Activated naive CD4-positive, alpha-beta T cell treated with Interleukin-2 at 50 U/mL for 16 hours (primary cell): ENCODE measurements around the gene TRPT1.
A peak's percentile ranks its signal among the peaks of the same experiment; 100 is the strongest.
"Not testable (repeated sequence)": the region's sequence is repeated elsewhere in the genome, so short reads cannot be mapped to it uniquely, and the experiment has no call there.

Experiments
- DNase-seq: peaks from one replicate; pipeline ENCODE4 v3.0.0-alpha.2; 2020

The TRPT1 gene

GRCh38 chr11:64258356-64258755, 32.4 kb upstream of the TRPT1 start:
- DNase-seq, result no peak

GRCh38 chr11:64256300-64256699, 30.3 kb upstream of the TRPT1 start:
- DNase-seq, result no peak

- no peak for DNase-seq
Measured at GRCh38 chr11:64255135-64256128, 29.4 kb upstream of the TRPT1 start.

GRCh38 chr11:64254326-64254725, 28.3 kb upstream of the TRPT1 start:
- no peak for DNase-seq

- DNase-seq, result no peak
Measured at GRCh38 chr11:64253481-64253880, 27.5 kb upstream of the TRPT1 start.

GRCh38 chr11:64253043-64253442, 27.1 kb upstream of the TRPT1 start:
- DNase-seq, result no peak

DNA sequence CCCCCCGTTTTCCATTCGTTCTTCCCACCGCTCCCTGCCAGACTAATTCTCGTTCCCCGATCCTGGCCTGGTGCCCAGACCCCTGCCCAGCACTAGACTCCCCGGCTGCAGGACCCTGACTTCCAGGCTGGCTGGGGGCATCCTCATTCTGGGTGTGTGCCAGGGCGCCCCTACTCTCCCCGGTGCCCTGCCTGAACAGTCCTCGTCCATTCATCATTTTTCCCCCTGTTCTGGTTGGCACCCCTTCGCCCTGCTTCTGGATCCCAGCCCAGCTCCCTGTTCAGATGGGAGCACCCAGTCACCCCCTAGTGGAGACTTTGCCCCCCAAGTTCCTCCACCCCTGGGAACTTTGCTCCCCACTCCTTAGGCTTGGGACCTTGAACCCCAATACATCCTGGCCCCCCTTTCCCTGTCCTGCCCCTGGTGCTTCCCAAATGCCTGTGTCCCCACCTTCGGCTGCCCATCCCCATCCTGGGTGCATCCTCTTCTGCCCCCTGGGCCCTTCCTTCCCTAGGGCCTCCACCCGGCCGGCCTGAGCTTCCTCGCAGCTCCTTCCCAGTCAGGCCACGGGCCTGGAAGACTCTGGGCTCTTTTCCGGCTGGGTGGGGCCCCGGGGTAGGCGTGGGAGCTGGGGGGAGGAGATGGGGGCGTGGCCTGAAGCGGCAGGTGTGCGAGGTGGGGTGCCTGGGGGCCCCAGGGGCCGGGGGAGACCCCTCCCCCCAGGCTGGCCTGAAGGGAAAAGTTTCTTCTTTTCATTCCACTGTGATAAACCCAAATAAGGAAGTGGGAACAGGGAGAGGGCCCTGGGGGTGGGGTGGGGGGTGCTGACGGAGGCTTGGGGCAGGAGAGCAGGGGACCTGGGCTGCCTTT, 26.3 kb upstream of the TRPT1 start:
- peak; percentile 20 for DNase-seq

DNA sequence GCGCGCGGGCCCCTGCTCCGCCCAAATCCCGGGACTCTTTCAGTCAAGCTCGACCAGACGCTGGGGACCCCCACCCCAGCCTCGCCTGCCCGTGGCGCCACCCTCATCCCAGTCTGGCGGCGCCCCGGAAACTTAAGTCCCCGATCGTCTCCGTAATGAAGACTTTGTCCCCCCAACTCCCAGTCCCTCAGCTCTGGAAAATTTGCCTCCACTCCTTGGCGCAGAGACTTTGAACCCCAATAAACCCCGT, 25.7 kb upstream of the TRPT1 start:
- no peak for DNase-seq

- peak; percentile 65 for DNase-seq
Measured at GRCh38 chr11:64251016-64251752, 25.2 kb upstream of the TRPT1 start, which contains the start of gene PLCB3. Gene PLCB3 (plus strand): TSS chr11:64251530. CDS start chr11:64251650, 120 bp downstream.

- DNase-seq, result no peak
Measured at GRCh38 chr11:64250415-64251015, 24.5 kb upstream of the TRPT1 start.

- DNase-seq, result no peak
Measured at GRCh38 chr11:64249563-64250414, 23.8 kb upstream of the TRPT1 start.

DNA sequence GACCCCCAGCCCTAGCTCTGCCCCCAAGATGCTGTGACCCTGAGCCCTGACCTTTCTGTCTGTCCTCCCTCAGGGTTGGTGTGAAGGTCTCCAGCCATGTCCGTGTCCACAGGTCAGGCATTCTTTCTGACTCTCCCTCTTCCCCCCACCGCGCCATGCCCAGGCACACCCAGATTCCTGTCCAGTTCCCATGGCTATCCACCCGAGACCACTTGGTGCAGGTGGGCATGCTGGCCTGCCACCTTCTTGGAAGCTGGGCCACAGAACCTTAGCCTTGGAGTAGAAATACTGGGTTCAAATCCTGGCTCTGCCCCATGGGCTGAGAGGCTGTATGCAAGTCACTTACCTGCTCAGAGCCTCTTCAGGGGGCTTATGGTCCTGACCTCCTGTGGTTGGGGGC, 23.1 kb upstream of the TRPT1 start:
- DNase-seq, result no peak

GRCh38 chr11:64248578-64248977, 22.6 kb upstream of the TRPT1 start:
- no peak for DNase-seq

GRCh38 chr11:64247729-64248531, 21.9 kb upstream of the TRPT1 start:
- DNase-seq, result no peak

- peak; percentile 86 for DNase-seq
Measured at GRCh38 chr11:64246871-64247728, 21.1 kb upstream of the TRPT1 start, which contains the start of gene PPP1R14B. Gene PPP1R14B (minus strand): TSS chr11:64246943. CDS start chr11:64246673, 270 bp downstream.

GRCh38 chr11:64246621-64246870, 20.6 kb upstream of the TRPT1 start:
- DNase-seq, result not testable (repeated sequence)

GRCh38 chr11:64245797-64246620, 20.0 kb upstream of the TRPT1 start:
- peak; percentile 84 for DNase-seq

- no peak for DNase-seq
Measured at GRCh38 chr11:64245401-64245796, 19.4 kb upstream of the TRPT1 start.

- no peak for DNase-seq
Measured at GRCh38 chr11:64244966-64245365, 19.0 kb upstream of the TRPT1 start.
